Heart right ventricle (tissue), 16 donors: ENCODE results near the gene PCDHGC3. TPM values are rescaled to one million over a fixed set of nuclear protein-coding genes. Genes with fewer than 3 reads are reported as not detected.

Source experiments
- ATAC-seq, 8 donors: fragments of 200-7000 bp; cut with Tn5 transposase; one replicate each; pipeline ENCODE4 v1.9.1; 2020; ENCODE audit warnings: mild to moderate bottlenecking in 8 of 8, moderate library complexity in 8 of 8, moderate number of reproducible peaks in 1 of 8
- DNase-seq, 2 donors: peaks; one replicate each; pipeline ENCODE4 v3.0.0-alpha.2; 2020
- H3K27ac ChIP-seq, 10 donors: fragments of 200-600 bp; sonication (generic) in 2 of 10; one replicate each; pipeline versions ENCODE4 v1.5.0 to v1.8.0; 2020 to 2022; ENCODE audit warnings: mild to moderate bottlenecking in 3 of 10
- H3K27me3 ChIP-seq, 7 donors: fragments of 200-600 bp; one replicate each; pipeline ENCODE4 v1.8.0; 2021 to 2022; ENCODE audit warnings: mild to moderate bottlenecking in 2 of 7
- H3K36me3 ChIP-seq, 9 donors: fragments of 200-600 bp; sonication (generic) in 1 of 9; one replicate each; pipeline versions ENCODE4 v1.5.0 to v1.8.0; 2020 to 2022; ENCODE audit warnings: mild to moderate bottlenecking in 2 of 9
- H3K4me1 ChIP-seq, 9 donors: fragments of 200-600 bp; sonication (generic) in 1 of 9; one replicate each; pipeline versions ENCODE4 v1.5.0 to v1.8.0; 2020 to 2022; ENCODE audit warnings: mild to moderate bottlenecking in 4 of 9
- H3K4me3 ChIP-seq, 10 donors: fragments of 200-600 bp; sonication (generic) in 2 of 10; one replicate each; pipeline versions ENCODE4 v1.5.0 to v1.8.0; 2020 to 2022; ENCODE audit warnings: mild to moderate bottlenecking in 7 of 10, moderate library complexity in 2 of 10
- H3K9me3 ChIP-seq, 11 donors: fragments of 200-600 bp in 10 of 11; sonication (generic) in 2 of 11; one replicate each; pipeline versions ENCODE4 v1.5.0 to v1.8.0; 2013 to 2022; ENCODE audit warnings: mild to moderate bottlenecking in 2 of 11, control low read depth in 1 of 11, moderate library complexity in 1 of 11
- CTCF ChIP-seq, 9 donors: fragments of 200-600 bp; sonication (generic) in 2 of 9; IDR thresholded peaks; one replicate each; pipeline versions ENCODE4 v1.5.0 to v1.8.0; 2021 to 2022; ENCODE audit warnings: antibody characterized with exemption in 9 of 9, mild to moderate bottlenecking in 5 of 9, moderate library complexity in 1 of 9
- WGBS, 2 donors: extraction: QIAGEN DNeasy Blood & Tissue Kit; methylation state at CpG; one replicate each; pipeline ENCODE4 v1.1.7; 2013; ENCODE audit warnings: inconsistent platforms in 1 of 2; 5-methylcytosine and 5-hydroxymethylcytosine counted together
- intact Hi-C, 10 donors: fragments of 100-400 bp; cut with DNase I; formaldehyde crosslinking; loops; one replicate each; pipeline versions ENCODE4 v1.11.1 to v1.14.2; 2022
- polyA plus RNA-seq, 2 donors: library from polyadenylated mRNA; stranded (reverse); fragments of 200-250 nt; gene quantifications; one replicate each; pipeline ENCODE4 v1.2.3, GENCODE V29; 2013
- total RNA-seq, 10 donors: library from RNA; stranded (reverse); fragmentation: NEBNext Ultra II Directional in 3 of 10; extraction: Animal tissue kit (Norgen Biotek cat#: 25700) in 3 of 10; gene quantifications; one replicate each; pipeline versions ENCODE4 v1.2.1 to v1.2.4, GENCODE V29; 2021 to 2023
- donor health status: Arrhythmogenic right ventricular cardiomyopathy.
- donor health status: ischemic (EF 13 %, LVEDD 7.1; RV severe dilation, severe dysfunction).
- donor health status: healthy with polysubstance abuse.
- donor health status: DM: no; HTN: yes; CAD: no.
- donor health status: DM: no; HTN: no; CAD: no.
- donor health status: ischemic (EF 25% LVEDD 6.9; RV normal size, moderate dysfunction).
- donor health status: ischemic (EF 25% LVEDD 5.7; RV mildly dilated, moderate dysfunction).
- donor health status: healthy.
- donor health status: DM: yes; HTN: yes; CAD: no.
- donor health status: Ischemic cardiomyopathy.
- donor health status: ischemic (EF 35%, LVEDD 5.7; RV mildly dilated, moderate dysfunction).
- donor health status: nonischemic (EF 11% LVEDD 7.7; RV severe dilation, severe dysfunction).
- donor health status: DM: yes; HTN: yes; CAD: no.
- donor health status: PGD.
- donor health status: ischemic (EF 29% LVEDD 5.4; RV normal size, mild dysfunction).
- donor health status: nonischemic (EF 23%, LVEDD 6.1; RV moderate dilation, normal function).

PCDHGC3 gene
- total and polyA plus RNA-seq, 12 donors: 12.8 to 48.6 (median 16.0) TPM

GRCh38 chr5:141515946-141516671 lies 40.3 kb downstream of the PCDHGC3 start:
- Histone ChIP-seq H3K4me1 (peaks cover 15 to 83% (median 60%) of the 10 kb centered on the region in 9 donors), H3K9me3 (no peaks in the 10 kb centered on the region), H3K27ac (peak overlapping the region in 9 of 10 donors; percentile 7 to 95 (median 85)), H3K27me3 (no peaks in the 10 kb centered on the region), H3K36me3 (peaks cover 0 to 74% (median 17%) of the 10 kb centered on the region in 9 donors), H3K4me3 (no peak overlapping the region)
- DNase-seq (no peak), ATAC-seq (no peak)
- TF ChIP-seq CTCF (IDR thresholded peaks at IDR 0.05): no peak
- 86% methylated on average over 4 of the region's 4 CpGs for WGBS, 2 donors
- intact Hi-C loops: no loop called here

- no peak for TF ChIP-seq CTCF (IDR thresholded peaks at IDR 0.05)
- no peak overlapping the region for H3K4me3 ChIP-seq
- DNase-seq (peak in 1 of 2 donors; percentile 24), ATAC-seq (no peak)
- no peaks in the 10 kb centered on the region for H3K27me3 ChIP-seq
- peak overlapping the region in 9 of 10 donors; percentile 7 to 95 (median 85) for H3K27ac ChIP-seq
- H3K9me3 ChIP-seq: no peaks in the 10 kb centered on the region
- WGBS, 2 donors: 73 to 88% methylated on average over 8 of the region's 8 CpGs
- H3K4me1 ChIP-seq: peaks cover 16 to 89% (median 65%) of the 10 kb centered on the region in 9 donors
- peaks cover 0 to 69% (median 11%) of the 10 kb centered on the region in 9 donors for H3K36me3 ChIP-seq
- intact Hi-C loops: no loop called here
These were observed 40.9 kb downstream of the PCDHGC3 start for GRCh38 chr5:141516672-141517025.

- H3K27me3 ChIP-seq: no peaks in the 10 kb centered on the region
- no peak overlapping the region for H3K4me3 ChIP-seq
- peaks cover 22 to 89% (median 68%) of the 10 kb centered on the region in 9 donors for H3K4me1 ChIP-seq
- ATAC-seq: no peak
- no peaks in the 10 kb centered on the region for H3K9me3 ChIP-seq
- intact Hi-C loops: no loop called here
- no peak for TF ChIP-seq CTCF (IDR thresholded peaks at IDR 0.05)
- H3K36me3 ChIP-seq: peaks cover 0 to 64% (median 9%) of the 10 kb centered on the region in 9 donors
- H3K27ac ChIP-seq: peak overlapping the region in 8 of 10 donors; percentile 17 to 95 (median 50)
- WGBS, 2 donors: 80 to 85% methylated on average over 8 of the region's 8 CpGs
- DNase-seq: no peak
These were observed 41.5 kb downstream of the PCDHGC3 start for GRCh38 chr5:141517312-141517711.

GRCh38 chr5:141517880-141518617 lies 42.3 kb downstream of the PCDHGC3 start:
- TF ChIP-seq CTCF (IDR thresholded peaks at IDR 0.05): no peak
- ATAC-seq (no peak), DNase-seq (no peak)
- Histone ChIP-seq H3K27me3 (no peaks in the 10 kb centered on the region), H3K9me3 (no peaks in the 10 kb centered on the region), H3K27ac (peak overlapping the region in 8 of 10 donors; percentile 5 to 95 (median 44)), H3K36me3 (peaks cover 0 to 69% (median 9%) of the 10 kb centered on the region in 9 donors), H3K4me3 (no peak overlapping the region), H3K4me1 (peaks cover 23 to 89% (median 71%) of the 10 kb centered on the region in 9 donors)
- intact Hi-C loops: no loop called here
- 83 to 84% methylated on average over 11 of the region's 11 CpGs for WGBS, 2 donors
